Hippocampal formation (tissue), 2 donors: ENCODE measurements around the gene AMIGO1.

Experiments used
- DNase-seq, 2 donors: peaks; one replicate each; lab custom pipeline; 2025; lab: John Stamatoyannopoulos, UW

AMIGO1 gene

DNA sequence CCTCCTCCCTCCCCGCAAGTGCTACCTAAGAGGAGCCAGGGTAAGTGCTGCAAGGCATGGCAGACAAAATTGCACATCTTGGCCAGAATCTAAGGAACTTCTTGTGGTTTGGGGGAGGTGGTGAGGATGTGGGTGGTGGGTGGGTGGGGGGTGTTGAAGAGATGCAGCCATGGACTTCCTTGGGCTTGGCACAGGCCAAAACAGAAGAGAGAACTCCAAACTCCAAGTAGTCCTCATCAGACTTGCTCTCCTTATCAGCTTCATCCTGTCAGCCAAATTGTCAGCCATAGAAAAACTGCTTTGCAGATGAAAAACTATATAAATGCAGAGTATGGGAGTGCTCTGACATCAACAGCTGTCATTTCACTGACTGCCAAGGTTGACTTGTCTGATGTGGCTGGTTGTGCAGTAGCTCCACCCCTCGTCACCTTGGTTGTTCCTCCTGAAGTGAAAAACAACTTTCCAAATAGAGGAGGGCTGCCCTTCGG, 7.1 kb downstream of the AMIGO1 start:
- DNase-seq, result no peak

- no peak for DNase-seq
These were observed 7.7 kb downstream of the AMIGO1 start for GRCh38 chr1:109501644-109502363.

GRCh38 chr1:109500941-109501381, 8.6 kb downstream of the AMIGO1 start:
- no peak for DNase-seq

DNA sequence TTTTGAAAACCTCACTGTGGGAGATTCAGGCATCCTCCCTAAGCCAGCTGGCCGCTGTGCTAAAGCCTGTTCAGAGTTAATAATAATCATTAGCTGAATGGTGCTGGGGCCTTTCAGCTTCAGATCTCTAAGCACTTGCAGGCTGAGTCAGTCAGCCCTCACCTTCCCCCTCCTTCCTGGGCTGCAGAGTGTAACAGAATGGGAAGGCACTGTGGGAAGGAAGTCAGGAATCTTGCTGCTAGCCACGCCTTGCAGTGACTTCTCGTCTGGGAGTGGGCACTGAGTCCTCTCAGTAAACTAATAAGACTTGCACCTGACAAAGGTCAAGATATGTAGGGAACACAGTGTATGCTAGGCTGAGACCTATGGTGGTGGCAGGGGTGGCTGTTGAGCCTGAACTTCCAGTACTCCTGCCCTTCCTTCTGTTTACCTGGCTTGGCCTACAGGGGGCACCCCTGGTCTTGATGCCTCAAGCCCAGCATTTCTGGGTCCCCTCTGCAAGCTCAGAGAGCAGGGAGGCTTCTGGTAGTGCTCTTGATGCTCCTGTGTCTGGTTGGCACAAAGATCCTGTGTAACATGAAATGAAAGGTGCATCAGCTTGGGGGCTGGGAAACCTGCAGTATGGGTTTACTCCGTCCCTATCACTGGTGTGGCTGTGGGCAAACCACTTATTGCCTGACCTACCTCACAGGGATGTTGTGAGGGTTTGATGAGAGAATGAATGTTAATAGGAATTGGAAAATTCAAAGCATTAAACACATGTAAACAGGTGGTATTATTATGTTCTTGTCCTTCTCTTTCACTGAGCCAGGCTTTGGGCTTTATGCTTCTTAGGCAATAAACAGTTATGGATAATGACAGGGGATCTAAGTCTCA, 9.6 kb downstream of the AMIGO1 start:
- no peak for DNase-seq

- DNase-seq, result no peak
These were observed 10.4 kb downstream of the AMIGO1 start for GRCh38 chr1:109499081-109499480.

GRCh38 chr1:109498161-109498801, 11.2 kb downstream of the AMIGO1 start:
- DNase-seq, result no peak

DNA sequence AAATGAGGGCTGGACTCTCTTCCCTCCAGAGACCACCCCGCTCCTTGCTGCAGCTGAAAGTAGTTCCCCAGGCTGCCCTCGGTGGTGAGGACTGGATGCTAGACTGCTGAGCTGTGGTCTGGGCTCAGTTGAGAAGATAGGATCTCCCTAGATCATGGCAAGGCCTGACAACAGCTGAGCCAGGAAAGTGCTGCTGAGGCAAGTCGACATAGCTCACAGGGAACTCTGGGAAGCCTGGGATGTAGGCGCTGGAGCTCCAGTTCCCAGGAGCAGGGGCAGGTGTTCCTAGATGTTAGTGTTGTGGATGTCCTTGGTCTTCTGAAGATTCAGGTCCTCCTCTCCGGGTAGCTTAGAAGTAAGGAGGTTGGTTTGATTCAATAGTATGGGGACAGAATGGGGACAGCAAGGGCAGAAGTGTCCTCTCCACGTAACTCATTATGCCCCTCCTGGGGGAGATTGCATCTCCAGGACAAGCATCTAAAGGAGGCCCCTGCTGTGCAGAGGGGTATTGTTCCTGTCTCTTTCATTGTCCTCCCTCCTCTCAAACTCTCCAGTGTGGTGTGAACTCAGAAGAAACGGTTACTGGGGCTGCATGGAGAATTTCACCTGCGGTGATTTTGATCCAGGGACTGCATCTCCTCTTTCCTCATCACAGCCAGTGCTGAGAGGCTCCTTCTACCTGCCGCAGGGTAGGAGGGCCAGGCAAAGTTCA, 11.9 kb downstream of the AMIGO1 start:
- no peak for DNase-seq

DNA sequence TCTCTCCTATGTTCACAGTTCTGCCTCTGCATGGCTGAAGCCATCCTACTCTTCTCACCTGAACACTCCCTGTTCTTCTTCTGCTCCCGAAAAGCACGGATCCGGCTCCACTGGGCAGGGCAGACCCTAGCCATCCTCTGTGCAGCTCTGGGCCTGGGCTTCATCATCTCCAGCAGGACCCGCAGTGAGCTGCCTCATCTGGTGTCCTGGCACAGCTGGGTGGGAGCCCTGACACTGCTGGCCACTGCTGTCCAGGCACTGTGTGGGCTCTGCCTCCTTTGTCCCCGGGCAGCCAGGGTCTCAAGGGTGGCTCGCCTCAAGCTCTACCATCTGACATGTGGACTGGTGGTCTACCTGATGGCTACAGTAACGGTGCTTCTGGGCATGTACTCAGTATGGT, 13.8 kb downstream of the AMIGO1 start:
- DNase-seq, result no peak

- DNase-seq, result peak; percentile 82 to 83
These were observed 15.6 kb downstream of the AMIGO1 start, which contains the start of gene CYB561D1 for GRCh38 chr1:109493805-109494539. CYB561D1 (plus strand) TSS chr1:109494094; CDS start chr1:109494140, 46 bp downstream.

GRCh38 chr1:109493227-109493626, 16.3 kb downstream of the AMIGO1 start:
- DNase-seq, result no peak

DNA sequence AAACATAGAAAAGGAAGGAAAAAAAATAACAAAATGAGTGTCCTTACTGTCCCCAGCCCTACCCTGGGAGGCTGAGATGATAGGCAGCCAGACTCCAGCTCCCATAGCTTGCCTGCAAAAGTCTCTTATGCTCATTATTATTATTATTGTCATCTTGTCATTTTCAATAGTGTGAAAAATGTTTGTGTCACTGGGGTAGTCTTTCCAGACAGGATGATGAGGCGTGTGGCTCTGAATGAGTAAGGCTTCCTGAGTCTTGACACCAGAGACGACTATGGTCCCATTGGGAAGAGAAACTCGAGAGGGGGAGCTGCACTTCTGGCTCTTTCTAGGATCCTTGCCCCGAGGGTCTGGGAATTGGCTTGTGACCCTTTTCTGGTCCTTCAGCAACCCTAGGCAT, 16.7 kb downstream of the AMIGO1 start:
- no peak for DNase-seq

GRCh38 chr1:109491372-109491771, 18.2 kb downstream of the AMIGO1 start:
- DNase-seq, result no peak

GRCh38 chr1:109490934-109491302, 18.6 kb downstream of the AMIGO1 start:
- no peak for DNase-seq

DNA sequence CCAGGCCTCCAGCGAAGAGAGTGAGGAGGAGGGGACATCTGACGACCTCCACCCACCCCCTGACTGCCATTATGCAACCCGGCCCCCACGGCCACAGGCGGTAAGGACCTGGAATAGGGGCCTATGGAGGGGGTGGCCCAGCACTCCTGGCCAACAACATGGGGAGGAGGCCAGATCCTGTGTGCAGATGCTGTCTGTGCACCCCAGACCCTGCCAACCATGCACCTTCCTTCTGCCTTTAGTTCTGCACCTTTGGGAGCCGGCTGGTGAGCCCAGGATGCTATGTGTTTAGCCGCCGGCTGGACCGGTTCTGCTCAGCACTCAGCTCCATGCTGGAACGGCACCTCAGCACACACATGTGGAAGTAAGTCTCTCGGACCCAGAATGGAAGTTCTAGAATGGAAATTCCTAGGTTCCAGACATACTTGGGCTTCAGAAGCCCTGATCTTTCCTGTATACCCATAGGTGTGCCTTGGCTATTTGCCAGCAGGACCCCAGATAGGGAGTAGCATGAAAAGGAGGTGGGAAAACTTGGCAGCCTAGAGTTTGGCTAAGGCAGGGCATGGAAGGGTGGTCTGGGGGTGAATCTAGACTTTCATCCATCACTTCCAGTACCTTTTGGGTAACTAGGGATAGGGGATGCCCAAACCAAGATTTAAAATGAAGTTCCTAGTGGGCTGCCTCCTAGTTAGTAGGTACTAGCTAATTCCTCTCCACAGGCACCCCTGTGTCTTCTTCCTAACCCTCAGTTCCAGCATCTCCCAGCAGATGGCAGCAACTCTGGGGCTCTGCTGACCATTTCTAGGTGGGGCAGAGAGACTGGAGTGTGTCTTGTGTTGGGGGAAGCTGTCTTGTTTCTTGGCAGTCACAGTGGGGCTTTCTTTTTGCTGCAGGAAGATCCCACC, 19.2 kb downstream of the AMIGO1 start:
- peak; percentile 36 to 52 for DNase-seq

GRCh38 chr1:109488696-109489095, 20.8 kb downstream of the AMIGO1 start:
- DNase-seq, result no peak

DNA sequence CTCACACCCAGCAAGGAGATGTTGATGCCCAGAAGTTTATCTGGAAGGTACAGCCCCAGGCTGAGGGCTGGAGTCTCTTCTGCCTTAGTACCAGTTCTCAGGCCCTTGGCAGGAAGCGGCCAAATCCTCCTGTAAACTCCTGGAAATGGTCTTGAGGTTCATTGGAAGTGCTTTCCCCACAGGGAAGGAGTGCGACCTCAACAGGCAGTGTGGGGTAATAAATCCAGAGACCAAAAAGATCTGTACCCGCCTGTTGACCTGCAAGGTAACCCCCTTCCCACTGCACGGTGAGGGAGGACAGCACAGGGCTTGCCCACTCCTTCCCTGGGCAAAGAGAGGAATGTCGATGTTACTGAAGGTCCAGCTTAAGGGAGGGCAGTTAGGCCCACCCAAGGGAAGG, 21.3 kb downstream of the AMIGO1 start:
- no peak for DNase-seq

GRCh38 chr1:109487261-109487660, 22.3 kb downstream of the AMIGO1 start:
- no peak for DNase-seq

GRCh38 chr1:109485001-109485400, 24.5 kb downstream of the AMIGO1 start:
- DNase-seq, result no peak

DNA sequence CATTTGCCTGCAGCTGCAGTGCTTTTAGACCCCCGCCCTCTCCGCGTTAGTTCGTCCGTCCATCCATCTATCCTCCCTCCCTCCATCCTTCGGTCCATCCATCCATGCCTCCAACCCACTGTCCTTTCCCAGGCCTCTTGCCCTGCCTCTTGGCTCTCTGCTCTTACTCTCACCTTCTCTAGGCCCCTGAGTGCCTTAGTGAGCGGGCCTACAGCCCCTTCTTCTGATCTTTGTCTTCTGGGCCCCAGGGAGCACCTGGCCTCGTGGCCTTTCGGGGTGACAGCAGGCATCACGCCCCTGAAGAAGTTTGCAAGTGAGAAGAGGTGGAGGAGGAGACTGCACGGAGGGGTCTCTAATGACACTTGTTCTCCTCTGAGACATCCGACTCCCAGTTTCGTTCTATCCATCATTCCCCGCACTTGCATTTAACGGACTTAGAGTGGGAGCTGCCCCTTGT, 25.0 kb downstream of the AMIGO1 start:
- no peak for DNase-seq
